Stimulated activated CD8-positive, alpha-beta memory T cell treated with anti-CD3 and anti-CD28 coated beads, Interleukin-15, amount 100 ng/mL, for 4 hours (primary cell): ENCODE results near the gene CDKN2B.

Experiments
- DNase-seq, 2 donors: peaks; one replicate each; pipeline ENCODE4 v3.0.0-alpha.2; 2020; ENCODE audit warnings: low read depth in 2 of 2

The CDKN2B gene

DNA sequence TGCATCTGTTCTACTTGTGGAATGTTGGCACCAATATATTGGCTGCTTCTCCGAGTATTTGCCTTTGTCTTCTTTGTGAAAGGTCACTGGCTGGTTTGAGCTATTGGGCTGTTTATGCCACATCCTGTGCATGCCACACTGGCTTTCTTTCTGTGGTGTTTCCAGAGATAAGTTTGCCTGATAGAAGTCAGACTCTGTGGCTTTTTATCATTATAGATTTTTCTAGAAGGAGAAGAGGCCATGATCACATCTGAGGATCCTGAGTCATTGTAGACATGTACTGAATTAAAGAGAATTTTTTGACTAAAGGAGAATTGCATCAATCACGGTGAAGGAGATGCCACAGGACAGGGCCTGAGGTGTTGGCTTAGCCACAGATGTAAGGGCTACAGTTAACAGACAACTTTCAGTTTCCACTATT, 26.5 kb upstream of the CDKN2B start:
- DNase-seq = no peak

- no peak for DNase-seq
Measured at GRCh38 chr9:22033012-22033630, 24.0 kb upstream of the CDKN2B start.

GRCh38 chr9:22031655-22032411, 22.7 kb upstream of the CDKN2B start:
- DNase-seq = no peak

DNA sequence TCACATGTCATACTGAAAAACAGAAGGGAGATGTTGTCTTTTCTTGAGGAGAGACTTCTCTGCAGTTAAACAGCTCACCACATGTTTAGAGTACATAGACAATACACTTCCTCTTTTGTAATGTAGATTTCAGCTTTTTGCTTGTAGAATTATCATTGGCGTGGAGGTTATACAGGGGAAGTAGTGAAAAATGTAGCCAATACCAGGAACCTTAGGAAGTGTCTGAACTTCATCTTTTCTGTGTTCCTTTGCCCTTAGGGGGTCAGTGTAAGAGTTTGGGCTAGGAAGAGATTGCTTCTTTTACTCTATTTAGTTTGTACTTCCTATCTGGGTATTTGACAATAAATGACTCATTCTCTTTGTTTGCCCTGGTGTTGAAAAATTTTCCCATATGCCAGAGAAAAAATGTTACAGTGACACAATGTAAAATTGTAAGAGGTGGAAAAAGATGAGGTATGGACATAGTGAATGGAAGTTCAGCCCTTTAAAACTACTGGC, 21.0 kb upstream of the CDKN2B start:
- no peak for DNase-seq

DNA sequence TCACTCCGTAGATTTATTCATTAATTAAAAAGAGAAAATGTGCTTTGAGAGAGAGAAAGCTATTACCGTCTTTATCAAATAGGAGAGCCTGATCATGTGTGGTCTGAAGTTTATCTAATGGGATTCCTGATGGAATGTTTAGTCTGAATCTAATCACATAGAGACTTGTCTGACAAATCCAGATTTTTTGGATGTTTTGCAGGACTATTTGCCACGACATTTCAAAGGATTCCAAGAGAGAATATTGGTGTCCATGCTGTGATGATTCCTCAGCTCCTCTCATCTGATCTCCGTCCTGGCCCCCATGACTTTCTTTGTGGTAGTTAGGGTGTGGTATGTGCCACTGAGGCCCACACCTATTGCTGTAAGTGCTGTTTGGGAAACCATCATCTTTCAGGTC, 20.1 kb upstream of the CDKN2B start:
- DNase-seq = no peak

GRCh38 chr9:22028394-22028793, 19.3 kb upstream of the CDKN2B start:
- DNase-seq = no peak

DNA sequence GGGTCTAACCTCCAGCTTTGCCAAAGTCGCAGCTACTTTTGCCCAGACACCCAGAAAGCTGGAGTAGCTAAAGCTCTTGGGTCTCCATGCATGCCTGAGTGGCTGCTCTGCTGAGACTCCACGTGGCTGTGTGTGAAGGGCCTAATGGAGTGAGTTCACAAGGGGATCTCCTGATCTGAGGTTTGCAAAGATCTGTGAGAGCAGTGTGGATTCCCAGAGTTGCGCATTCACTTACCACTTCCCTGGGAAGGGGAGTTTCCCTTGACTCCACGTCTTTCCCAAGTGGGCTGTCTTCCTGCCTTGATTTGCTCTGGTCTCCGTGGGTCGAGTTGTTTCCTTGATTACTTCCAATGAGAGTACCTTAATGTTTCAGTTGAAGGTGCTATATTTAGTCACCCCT, 17.6 kb upstream of the CDKN2B start:
- DNase-seq = no peak

DNA sequence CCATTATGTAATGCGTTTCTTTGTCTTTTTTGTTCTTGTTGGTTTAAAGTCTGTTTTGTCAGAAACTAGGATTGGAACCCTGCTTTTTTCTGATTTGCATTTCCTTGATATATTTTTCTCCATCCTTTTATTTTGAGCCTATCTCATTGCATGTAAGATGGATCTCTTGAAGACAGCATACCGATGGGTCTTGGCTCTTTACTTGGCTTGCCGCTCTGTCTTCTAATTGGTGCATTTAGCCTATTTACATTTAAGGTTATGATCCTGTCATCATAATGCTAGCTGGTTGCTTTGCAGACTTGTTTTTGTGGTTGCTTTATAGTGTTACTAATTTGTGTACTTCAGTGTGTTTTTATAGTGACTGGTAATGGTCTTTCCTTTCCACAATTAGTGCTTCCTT, 13.3 kb upstream of the CDKN2B start:
- no peak for DNase-seq

- DNase-seq = no peak
Measured at GRCh38 chr9:22010866-22011625, 1.9 kb upstream of the CDKN2B start.

GRCh38 chr9:22009506-22009867, 382 bp upstream of the CDKN2B start:
- DNase-seq = no peak

GRCh38 chr9:22008384-22008716, 755 bp downstream of the CDKN2B start:
- no peak for DNase-seq

DNA sequence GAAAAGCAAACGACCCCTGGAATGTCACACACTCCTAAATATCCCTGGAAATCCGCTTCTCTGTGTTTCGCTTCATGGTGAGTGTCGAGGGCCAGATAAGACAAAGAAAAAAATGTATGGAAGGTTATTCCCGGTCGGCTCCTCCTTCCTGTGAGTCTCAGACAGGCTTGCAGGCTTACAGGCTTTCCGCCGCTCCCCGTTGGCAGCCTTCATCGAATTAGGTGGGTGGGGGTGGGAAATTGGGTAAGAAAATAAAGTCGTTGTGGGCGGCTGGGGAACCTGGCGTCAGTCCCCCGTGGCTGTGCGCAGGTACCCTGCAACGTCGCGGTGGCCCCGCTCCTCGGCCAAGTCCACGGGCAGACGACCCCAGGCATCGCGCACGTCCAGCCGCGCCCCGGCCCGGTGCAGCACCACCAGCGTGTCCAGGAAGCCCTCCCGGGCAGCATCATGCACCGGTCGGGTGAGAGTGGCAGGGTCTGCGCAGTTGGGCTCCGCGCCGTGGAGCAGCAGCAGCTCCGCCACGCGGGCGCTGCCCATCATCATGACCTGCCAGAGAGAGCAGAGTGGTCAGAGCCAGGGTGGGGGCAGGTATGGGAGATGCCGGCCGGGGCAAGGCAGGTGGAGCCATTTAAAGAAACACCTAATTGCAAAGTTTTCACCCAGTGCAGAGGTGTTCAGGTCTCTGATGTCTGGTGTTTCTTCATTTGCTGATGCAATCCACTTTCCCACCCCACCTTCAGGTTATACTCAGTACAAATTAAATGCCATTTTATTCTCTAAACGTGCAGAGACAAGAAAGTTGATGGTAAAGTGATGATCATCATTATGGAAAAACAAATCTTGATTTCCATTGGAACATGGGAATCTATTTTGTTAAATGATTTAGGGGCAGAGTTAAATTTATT, 3.2 kb downstream of the CDKN2B start:
- no peak for DNase-seq

DNA sequence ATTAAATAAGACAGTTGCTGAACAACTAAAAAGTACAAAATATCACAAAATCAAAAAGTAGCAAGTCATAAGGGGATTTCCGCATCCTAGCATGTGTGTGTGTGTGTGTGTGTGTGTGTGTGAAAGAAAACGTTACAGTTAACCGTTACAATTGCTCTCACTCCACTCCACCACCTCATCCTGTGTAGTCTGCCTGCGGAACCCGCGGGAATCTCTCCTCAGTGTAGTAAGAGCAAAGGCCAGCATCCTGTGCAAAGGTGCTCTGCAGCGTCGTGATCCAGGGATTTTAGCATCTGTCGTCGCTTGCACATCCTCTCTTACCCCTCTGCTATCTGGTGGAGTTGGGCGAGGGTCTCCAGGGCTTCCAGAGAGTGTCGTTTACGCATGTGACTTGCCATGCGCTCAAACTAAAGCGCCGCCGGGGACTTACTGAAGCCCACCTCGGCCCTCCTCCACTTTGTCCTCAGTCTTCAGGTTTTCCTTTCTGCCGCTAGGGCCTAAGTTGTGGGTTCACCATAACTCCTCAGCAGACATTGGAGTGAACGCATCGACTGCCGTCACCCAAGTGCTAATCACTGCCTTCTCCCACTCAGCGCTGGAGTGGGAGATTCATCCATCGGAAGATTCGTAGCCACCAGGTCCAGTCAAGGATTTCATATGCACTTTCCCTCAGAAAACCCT, 3.9 kb downstream of the CDKN2B start:
- no peak for DNase-seq

DNA sequence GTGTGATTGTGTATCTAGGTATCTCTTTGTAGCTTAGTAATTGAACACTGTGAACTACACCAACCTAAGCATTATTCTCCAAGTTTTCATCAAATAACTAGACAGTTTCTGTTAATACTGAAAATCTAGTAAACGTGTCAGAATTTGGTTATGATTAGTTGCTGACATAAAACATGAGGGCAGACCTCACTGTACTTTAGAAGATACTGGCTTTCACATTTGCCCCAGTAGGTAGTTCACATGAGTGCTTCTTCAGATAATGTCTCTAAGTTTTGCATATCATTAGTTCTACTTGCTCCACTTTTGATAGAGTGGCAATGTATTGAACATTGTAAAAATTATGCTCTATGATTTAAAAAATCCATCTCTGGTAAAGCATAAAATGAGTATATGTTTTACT, 7.1 kb downstream of the CDKN2B start:
- DNase-seq = no peak

DNA sequence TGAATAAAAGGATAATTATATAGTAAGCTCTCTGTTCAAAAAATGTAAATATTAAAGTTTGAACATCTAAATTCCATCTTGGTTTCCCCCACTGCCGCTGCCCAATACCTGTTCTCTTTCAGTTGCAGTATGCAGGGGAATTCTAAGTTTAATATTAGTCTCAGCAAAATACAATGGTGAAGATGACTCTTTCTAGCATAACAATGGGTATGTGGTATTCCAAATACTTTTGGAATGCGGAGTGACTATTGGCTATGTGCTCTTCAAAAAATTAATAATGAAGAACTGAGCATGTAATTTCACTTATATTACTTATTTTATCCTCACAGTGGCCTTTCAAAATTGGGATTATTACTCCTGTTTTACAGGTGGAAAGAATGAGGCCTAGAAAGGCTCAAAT, 11.1 kb downstream of the CDKN2B start:
- DNase-seq = no peak

- DNase-seq = no peak
Measured at GRCh38 chr9:21997480-21997879, 11.6 kb downstream of the CDKN2B start.

DNA sequence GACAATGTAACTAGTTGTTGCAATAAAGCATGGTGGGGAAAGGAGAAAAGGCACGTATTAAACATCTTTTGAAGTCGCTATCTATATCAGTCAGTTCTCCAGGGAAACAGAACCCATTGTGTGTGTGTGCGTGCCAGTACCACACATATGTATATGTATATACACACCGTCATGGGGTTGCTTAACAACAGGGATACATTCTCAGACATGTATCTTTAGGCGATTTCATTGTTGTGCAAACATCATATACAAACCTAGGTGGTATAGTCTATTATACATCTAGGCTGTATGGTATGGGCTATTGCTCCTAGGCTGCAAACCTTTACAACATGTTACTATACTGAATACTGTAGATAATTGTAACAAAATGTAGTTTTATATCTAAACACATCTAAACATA, 12.2 kb downstream of the CDKN2B start:
- DNase-seq = no peak

DNA sequence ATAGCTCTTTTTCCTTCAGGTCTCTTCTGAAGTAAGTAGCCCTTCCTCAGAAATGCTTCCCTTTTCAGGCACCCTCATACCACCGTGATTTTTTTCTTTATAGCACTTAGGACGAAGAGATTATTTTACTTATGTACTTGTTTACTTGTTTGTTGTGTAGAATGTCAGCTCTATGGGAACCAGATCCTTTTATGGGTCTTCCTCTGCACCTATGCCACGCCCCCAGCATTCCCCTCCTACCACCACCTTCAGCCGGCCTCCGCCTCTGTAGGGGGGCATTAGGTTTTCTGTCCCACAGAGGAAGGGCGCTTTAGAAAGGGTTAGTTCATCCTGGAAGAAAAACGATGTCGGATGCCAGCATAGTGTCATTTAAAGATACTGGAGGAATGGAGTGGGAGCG, 12.7 kb downstream of the CDKN2B start:
- DNase-seq = no peak

DNA sequence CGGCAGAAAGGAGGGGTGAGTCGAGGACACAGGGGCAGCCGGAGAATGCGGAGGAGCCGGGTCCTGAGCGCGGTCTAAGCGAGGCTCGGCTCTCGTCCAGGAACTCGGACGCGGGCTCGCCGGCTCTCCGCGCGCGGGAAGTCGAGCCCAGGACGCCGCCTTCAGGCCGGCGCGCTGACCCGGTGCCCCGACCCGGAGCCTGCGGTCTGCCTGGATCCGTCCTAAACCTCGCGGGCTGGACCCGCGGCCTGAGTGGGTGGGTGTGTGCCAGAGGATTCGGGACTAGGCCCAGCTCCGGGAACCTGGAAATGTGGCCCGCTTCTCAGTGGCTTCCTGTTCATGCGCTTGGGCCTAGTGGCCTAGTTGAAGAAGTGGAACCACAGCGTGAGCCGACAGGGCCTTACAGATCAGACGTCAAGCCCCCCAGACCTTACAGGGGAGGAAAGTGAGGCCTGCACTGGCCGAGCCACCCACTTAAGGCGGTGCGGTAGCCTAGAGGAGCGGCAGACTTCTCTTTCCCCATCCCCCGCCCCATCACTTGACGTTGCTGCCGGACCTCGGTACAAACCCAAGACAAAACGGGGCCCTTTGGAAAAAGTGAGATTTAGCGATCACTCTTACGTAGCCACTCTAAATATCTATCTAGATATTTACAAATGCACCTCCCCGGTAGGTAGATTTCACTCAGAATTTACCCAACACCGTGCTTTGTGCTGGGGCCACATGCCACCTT, 13.3 kb downstream of the CDKN2B start:
- no peak for DNase-seq

- DNase-seq = peak; percentile 51 to 56
Measured at GRCh38 chr9:21995006-21995665, 14.0 kb downstream of the CDKN2B start.
